ENCODE measurements around the gene ADAMTSL3. TPM values are rescaled to one million over a fixed set of nuclear protein-coding genes. Genes with fewer than 3 reads are reported as not detected.

Gene ADAMTSL3
- total and polyA plus RNA-seq, 2 of the 4 experiments (the other 2 are of a cell fraction): under 0.01 to 0.02 TPM

- H3K9me1 ChIP-seq (ENCODE audit: insufficient read depth, low read length): no peaks in the 10 kb centered on the region
- H2BK120ac ChIP-seq (ENCODE audit: low read depth, low read length): no peak overlapping the region
- no peaks in the 10 kb centered on the region for H3K9me3 ChIP-seq (ENCODE audit: control insufficient read depth, insufficient read depth, low read length)
- H2BK5ac ChIP-seq (ENCODE audit: low read depth, low read length, poor library complexity, severe bottlenecking): no peak overlapping the region
- H3K4me1 ChIP-seq (ENCODE audit: control insufficient read depth, insufficient read depth, low read length): no peaks in the 10 kb centered on the region
- no peak overlapping the region for H3K9ac ChIP-seq (ENCODE audit: low read depth, low read length)
- H3K18ac ChIP-seq (ENCODE audit: low read depth, low read length): no peak overlapping the region
- no peak overlapping the region for H2BK20ac ChIP-seq (ENCODE audit: low read depth, low read length)
- dilution Hi-C loops (cut with HindIII; ENCODE audit: low sequenced_read_pairs, unreplicated experiment): no loop called here
- H3K4me3 ChIP-seq (ENCODE audit: insufficient read depth, low read depth, low read length): no peak overlapping the region
- no peak overlapping the region for H4K5ac ChIP-seq (ENCODE audit: low read depth, low read length)
- no CpG with 5 or more reads among the region's 1 CpG for WGBS, 2 experiments (ENCODE audit: extremely low coverage in 2 of 2, insufficient read length in 1 of 2)
- H3K56ac ChIP-seq (ENCODE audit: extremely low read depth, insufficient read depth, low read length): no peak overlapping the region
- no peaks in the 10 kb centered on the region for H3K27me3 ChIP-seq (ENCODE audit: control insufficient read depth, insufficient read depth, low read length)
- no peak overlapping the region for H3K23ac ChIP-seq (ENCODE audit: low read depth, low read length)
- H3K36me3 ChIP-seq (ENCODE audit: control insufficient read depth, insufficient read depth, low read length): no peaks in the 10 kb centered on the region
- H3K4ac ChIP-seq (ENCODE audit: low read depth, low read length): no peak overlapping the region
- no TSS peak for BruUV-seq (replicated peaks)
- no peak for TF ChIP-seq MAFK (IDR thresholded peaks at IDR 0.05; ENCODE audit: low read depth, low read length)
- no peak for TF ChIP-seq SMC3 (IDR thresholded peaks at IDR 0.05; ENCODE audit: low read depth, low read length)
- TF ChIP-seq CTCF (conservative IDR thresholded peaks at IDR 0.05; ENCODE audit: low read depth, low read length): no peak
- TF ChIP-seq POLR2A (IDR thresholded peaks at IDR 0.05; ENCODE audit: low read depth, low read length): no peak
- TF ChIP-seq CHD1 (IDR thresholded peaks at IDR 0.05; ENCODE audit: low read depth, low read length): no peak
- no peak for TF ChIP-seq NFE2L2 (IDR thresholded peaks at IDR 0.05; ENCODE audit: low read depth, low read length)
- TF ChIP-seq RAD21 (IDR thresholded peaks at IDR 0.05; ENCODE audit: low read length): no peak
- TF ChIP-seq BHLHE40 (IDR thresholded peaks at IDR 0.05; ENCODE audit: low read depth, low read length): no peak
- TF ChIP-seq MXI1 (IDR thresholded peaks at IDR 0.05; ENCODE audit: borderline replicate concordance, low read depth, low read length): no peak
- TF ChIP-seq FOS (IDR thresholded peaks at IDR 0.05; ENCODE audit: low read depth, low read length): no peak
- no peak for TF ChIP-seq RFX5 (IDR thresholded peaks at IDR 0.05; ENCODE audit: low read depth, low read length)
- no peak for TF ChIP-seq ELK1 (IDR thresholded peaks at IDR 0.05; ENCODE audit: borderline replicate concordance, low read depth, low read length)
- no peak for TF ChIP-seq CEBPB (IDR thresholded peaks at IDR 0.05; ENCODE audit: low read depth, low read length)
- TF ChIP-seq RCOR1 (IDR thresholded peaks at IDR 0.05; ENCODE audit: insufficient replicate concordance, low read length): no peak
- TF ChIP-seq USF2 (IDR thresholded peaks at IDR 0.05; ENCODE audit: low read depth, low read length): no peak
- TF ChIP-seq MAZ (IDR thresholded peaks at IDR 0.05; ENCODE audit: borderline replicate concordance, low read depth, low read length): no peak
- H3K79me1 ChIP-seq (ENCODE audit: low read depth in 1 of 2, low read length in 2 of 2): no peaks in the 10 kb centered on the region
- CTCF ChIA-PET: no interaction called here
- no peak overlapping the region for H3K27ac ChIP-seq (ENCODE audit: insufficient read depth, low read length)
- POLR2A ChIA-PET (ENCODE audit: unreplicated experiment): no interaction called here
- no peak overlapping the region for H2AK5ac ChIP-seq (ENCODE audit: low read depth, low read length)
- H3K14ac ChIP-seq (replicated peaks; ENCODE audit: low read depth, low read length): no peak overlapping the region
- in situ Hi-C loops (cut with MboI; ENCODE audit: low sequenced_read_pairs): no loop called here
- no peak for ATAC-seq (ENCODE audit: low read depth)
- H3K4me2 ChIP-seq (ENCODE audit: low read depth, low read length): no peak overlapping the region
- intact Hi-C loops (cut with micrococcal nuclease): no loop called here
- DNase-seq: no peak
- H2AK9ac ChIP-seq (replicated peaks; ENCODE audit: low read depth, low read length, poor library complexity): no peak overlapping the region
- no peak overlapping the region for H2AFZ ChIP-seq (replicated peaks; ENCODE audit: low read length, poor library complexity)
- H4K91ac ChIP-seq (ENCODE audit: insufficient read depth, low read depth, low read length): no peak overlapping the region
- no peaks in the 10 kb centered on the region for H4K20me1 ChIP-seq (ENCODE audit: insufficient read depth, low read length)
- no peak overlapping the region for H2BK15ac ChIP-seq (ENCODE audit: low read depth, low read length)
- H4K8ac ChIP-seq (ENCODE audit: low read depth in 2 of 2, low read length in 2 of 2): no peak overlapping the region
Observed at GRCh38 chr15:83835479-83835878, 181.6 kb downstream of the ADAMTSL3 start.
